ENCODE results near the gene CAD. TPM values are rescaled to one million over a fixed set of nuclear protein-coding genes. Genes with fewer than 3 reads are reported as not detected.

Gene CAD
- total and polyA plus RNA-seq, 2 of the 4 experiments (the other 2 are of a cell fraction): 12.9 to 38.7 TPM

GRCh38 chr2:27241761-27242613, 24.8 kb downstream of the CAD start:
- Histone ChIP-seq H4K20me1 (ENCODE audit: insufficient read depth, low read length) (no peaks in the 10 kb centered on the region; the same call in 1 of the 2 replicates), H3K9me3 (ENCODE audit: control insufficient read depth, insufficient read depth, low read length) (no peaks in the 10 kb centered on the region), H2BK15ac (ENCODE audit: low read depth, low read length) (no peak overlapping the region), H3K27me3 (ENCODE audit: control insufficient read depth, insufficient read depth, low read length) (no peaks in the 10 kb centered on the region), H3K4me3 (ENCODE audit: insufficient read depth, low read depth, low read length) (no peak overlapping the region), H3K56ac (ENCODE audit: extremely low read depth, insufficient read depth, low read length) (no peak overlapping the region), H3K4me2 (ENCODE audit: low read depth, low read length) (no peak overlapping the region), H2AK9ac (replicated peaks; ENCODE audit: low read depth, low read length, poor library complexity) (peak overlapping the region; percentile 42), H3K9ac (ENCODE audit: low read depth, low read length) (no peak overlapping the region), H2AK5ac (ENCODE audit: low read depth, low read length) (no peak overlapping the region), H3K79me1 (ENCODE audit: low read depth in 1 of 2, low read length in 2 of 2) (no peaks in the 10 kb centered on the region), H3K4me1 (ENCODE audit: control insufficient read depth, insufficient read depth, low read length) (no peaks in the 10 kb centered on the region), H3K18ac (ENCODE audit: low read depth, low read length) (no peak overlapping the region), H2AFZ (replicated peaks; ENCODE audit: low read length, poor library complexity) (no peak overlapping the region), H3K36me3 (ENCODE audit: control insufficient read depth, insufficient read depth, low read length) (peaks cover 69% of the 10 kb centered on the region), H3K9me1 (ENCODE audit: insufficient read depth, low read length) (no peaks in the 10 kb centered on the region), H3K27ac (ENCODE audit: insufficient read depth, low read length) (no peak overlapping the region), H2BK20ac (ENCODE audit: low read depth, low read length) (no peak overlapping the region), H3K23ac (ENCODE audit: low read depth, low read length) (no peak overlapping the region), H4K8ac (ENCODE audit: low read depth in 2 of 2, low read length in 2 of 2) (no peak overlapping the region), H2BK120ac (ENCODE audit: low read depth, low read length) (no peak overlapping the region), H2BK5ac (ENCODE audit: low read depth, low read length, poor library complexity, severe bottlenecking) (no peak overlapping the region), H4K91ac (ENCODE audit: insufficient read depth, low read depth, low read length) (no peak overlapping the region), H3K14ac (replicated peaks; ENCODE audit: low read depth, low read length) (no peak overlapping the region), H3K4ac (ENCODE audit: low read depth, low read length) (no peak overlapping the region), H4K5ac (ENCODE audit: low read depth, low read length) (no peak overlapping the region)
- no TSS peak for BruUV-seq (replicated peaks)
- ChIA-PET CTCF (interaction anchor here (1.2 kb wide), 1 partner anchor 61 kb away, joined by 5 read pairs; no protein-coding TSS in a partner anchor), POLR2A (ENCODE audit: unreplicated experiment) (no interaction called here)
- dilution Hi-C loops (cut with HindIII; ENCODE audit: low sequenced_read_pairs, unreplicated experiment) (no loop called here), in situ Hi-C loops (cut with MboI; ENCODE audit: low sequenced_read_pairs) (no loop called here), intact Hi-C loops (cut with micrococcal nuclease) (no loop called here)
- ATAC-seq (ENCODE audit: low read depth) (no peak), DNase-seq (no peak)
- WGBS, 2 experiments (ENCODE audit: extremely low coverage in 2 of 2, insufficient read length in 1 of 2): 71% methylated on average over 10 of the region's 24 CpGs; no CpG with 5 or more reads in 1 of the 2 experiments
- TF ChIP-seq RCOR1 (IDR thresholded peaks at IDR 0.05; ENCODE audit: insufficient replicate concordance, low read length) (no peak), CHD1 (IDR thresholded peaks at IDR 0.05; ENCODE audit: low read depth, low read length) (no peak), RAD21 (IDR thresholded peaks at IDR 0.05; ENCODE audit: low read length) (no peak), MXI1 (IDR thresholded peaks at IDR 0.05; ENCODE audit: borderline replicate concordance, low read depth, low read length) (no peak)

Data from IMR-90 (cell line).